HG02852 (cell line): ENCODE measurements around the gene PLCB1.
"Not testable (repeated sequence)": the region's sequence is repeated elsewhere in the genome, so short reads cannot be mapped to it uniquely, and the experiment has no call there.

Source experiments
- ATAC-seq: cut with Tn5 transposase; IDR thresholded peaks from one replicate; pipeline ENCODE4 v1.9.1; 2021; ENCODE audit warnings: mild to moderate bottlenecking, moderate library complexity; ENCODE audit not compliant: unreplicated experiment

PLCB1 gene

DNA sequence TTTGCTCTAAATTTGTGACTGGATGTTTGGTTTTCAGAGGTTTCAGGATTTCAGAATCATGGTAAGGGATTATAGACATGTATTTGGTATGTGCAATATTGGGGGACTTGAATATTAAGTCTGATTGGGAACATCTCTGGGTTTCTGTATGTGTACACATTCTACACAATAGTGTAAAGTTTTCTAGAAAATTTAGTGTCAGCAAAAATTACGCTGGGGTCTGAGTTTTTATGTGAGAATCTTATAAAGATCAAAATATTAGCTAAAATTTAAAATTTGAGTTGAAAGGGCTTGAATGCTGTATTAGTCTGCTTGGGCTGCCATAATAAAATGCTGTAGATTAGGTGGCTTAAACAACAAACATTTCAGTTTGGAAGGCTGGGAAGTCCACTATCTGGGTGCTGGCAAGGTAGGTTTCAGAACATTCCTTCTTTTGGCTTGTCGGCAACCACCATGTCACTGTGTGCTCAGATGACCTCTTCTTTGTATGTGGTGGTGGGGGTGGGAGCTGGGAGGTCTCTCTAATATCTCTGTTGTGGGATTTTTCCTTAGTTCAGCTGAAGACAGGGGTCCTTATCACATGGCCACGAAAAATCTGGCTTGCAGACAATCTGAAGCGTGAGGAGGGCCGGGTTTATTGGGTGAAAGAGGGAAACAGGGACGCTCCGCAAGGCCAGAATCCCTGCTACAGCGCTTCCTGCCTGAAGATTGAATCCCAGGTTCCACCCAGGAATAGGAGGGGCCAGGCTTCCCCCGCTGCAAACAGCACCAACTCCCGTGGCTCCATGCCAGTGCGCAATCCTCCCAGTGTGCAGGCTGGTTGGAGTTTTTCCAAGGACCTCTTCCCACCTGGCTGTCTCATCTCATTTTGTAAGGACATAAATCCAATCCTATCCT lies 299.7 kb downstream of the PLCB1 start:
- ATAC-seq = no peak

DNA sequence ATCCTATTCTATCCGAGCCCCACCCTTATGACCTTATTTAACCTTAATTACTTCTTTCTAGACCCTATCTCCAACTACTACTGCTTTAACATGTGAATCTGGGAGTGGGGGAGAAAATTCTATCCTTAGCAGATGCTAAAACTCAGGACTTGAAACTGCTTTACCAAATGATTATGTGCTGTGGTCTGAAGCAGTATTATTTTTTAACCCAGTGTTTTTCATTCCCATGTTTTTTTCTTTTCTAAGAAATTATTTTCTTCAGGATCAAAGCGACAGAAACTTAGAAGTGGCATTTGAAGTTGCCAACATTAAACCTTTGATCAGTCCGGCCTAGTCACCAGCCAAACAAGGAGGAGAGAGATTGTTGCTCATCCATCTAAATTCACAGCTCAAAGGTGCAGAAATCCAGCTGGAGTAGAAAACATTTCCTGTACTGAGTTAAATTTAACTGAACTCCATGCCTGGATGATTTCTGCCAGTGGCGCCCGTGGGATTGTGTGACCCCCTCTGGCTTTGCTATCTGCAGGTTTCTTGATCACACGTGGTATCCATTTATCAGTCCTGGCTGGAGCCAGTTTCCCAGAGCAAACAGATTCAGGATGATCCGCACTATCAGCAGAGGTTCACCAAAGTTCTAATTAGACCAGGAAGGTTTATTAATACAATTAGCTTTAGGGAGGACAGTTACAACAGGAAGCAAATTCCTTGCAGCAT lies 300.5 kb downstream of the PLCB1 start:
- no peak for ATAC-seq

DNA sequence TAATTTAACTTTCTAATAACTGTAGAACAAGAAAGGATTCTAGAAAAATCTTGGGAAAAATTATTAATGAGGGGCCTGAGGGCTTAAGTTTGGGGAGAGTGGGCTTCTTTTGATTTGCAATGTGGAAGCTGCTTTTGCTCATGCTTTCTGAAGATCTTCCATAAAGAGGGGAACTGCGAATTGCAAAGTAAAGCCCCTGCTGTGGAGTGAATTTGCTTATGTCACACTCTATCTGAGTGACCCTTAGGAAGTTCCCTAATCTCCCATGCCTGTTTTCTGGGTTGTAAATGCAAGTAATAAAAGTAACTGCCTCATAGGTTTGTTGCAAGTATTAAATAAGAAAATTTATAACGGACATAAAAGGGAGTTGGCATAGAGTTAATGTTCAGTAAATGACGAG lies 301.2 kb downstream of the PLCB1 start:
- ATAC-seq = no peak

DNA sequence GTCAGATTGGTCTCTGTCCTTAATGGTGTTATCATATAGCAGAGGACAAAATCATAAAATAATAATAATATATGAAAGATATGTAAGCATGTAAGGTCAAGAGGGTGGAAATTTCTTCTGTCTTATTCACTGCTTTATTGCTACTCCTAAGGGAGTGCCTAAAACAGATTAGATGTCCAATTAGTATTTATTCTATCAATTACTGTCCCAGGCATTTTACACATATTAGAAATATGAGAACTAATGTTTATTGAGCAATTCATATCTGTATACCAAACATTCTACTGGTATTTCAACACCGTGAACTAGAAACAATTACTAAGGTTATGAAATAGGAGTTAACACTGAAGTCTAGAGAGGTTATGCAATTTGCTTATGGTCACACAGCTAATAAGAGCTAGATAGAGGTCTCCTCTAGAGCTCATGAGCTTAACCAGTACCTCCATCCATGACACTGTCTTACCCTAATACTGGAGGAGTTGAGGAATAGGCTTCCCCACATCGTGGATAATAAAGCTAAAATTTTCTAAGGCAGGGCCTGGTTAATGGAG lies 302.3 kb downstream of the PLCB1 start:
- no peak for ATAC-seq

DNA sequence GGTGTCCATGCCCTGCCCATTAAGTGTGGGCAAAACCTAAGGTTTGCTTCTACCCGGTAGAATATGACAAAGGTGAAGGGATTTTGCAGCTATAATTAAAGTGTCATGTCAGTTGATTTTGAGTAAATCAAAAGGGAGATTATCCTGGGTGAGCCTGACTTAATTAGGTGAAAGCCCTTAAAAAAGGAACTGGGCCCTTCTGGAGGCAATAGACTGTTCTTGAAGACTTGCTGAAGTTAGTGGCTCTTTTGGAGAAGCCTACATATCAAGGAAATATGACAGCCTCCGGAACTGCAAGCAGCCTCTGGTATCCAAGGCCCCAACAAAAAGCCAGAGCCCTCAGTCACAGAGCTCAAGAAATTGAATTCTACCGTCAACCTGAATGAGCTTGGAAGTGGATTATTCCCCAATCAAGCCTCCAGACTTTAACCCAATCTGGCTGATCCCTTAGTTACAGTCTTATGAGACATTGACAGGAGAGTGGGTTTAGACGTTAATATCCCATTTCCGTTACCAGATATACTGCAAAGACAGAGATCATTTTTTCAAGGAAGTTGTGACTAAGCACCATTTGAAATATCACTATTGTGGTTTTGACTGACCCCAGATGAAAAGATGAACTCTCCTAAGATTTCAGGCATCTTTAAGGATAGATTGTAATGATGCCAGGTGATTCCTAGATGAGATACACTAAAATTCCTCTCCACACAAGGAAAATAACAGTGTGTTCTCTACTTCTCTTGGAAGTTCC lies 303.4 kb downstream of the PLCB1 start:
- ATAC-seq = no peak

DNA sequence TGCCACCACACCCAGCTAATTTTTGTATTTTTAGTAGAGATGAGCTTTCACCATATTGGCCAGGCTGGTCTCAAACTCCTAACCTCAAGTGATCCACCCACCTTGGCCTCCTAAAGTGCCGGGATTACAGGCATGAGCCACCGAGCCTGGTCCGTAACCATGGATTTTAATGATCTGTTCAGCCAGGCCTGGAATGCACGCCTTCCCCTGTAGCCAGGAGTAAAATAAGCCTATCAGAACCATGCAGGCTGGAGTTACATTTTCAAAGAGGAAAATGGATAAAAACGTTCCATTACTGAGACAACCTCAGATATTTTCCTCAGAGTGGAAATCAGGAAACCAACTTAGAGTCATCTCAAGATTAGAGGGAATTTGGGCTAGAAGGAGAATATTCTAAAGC lies 304.9 kb downstream of the PLCB1 start:
- not testable (repeated sequence) for ATAC-seq

DNA sequence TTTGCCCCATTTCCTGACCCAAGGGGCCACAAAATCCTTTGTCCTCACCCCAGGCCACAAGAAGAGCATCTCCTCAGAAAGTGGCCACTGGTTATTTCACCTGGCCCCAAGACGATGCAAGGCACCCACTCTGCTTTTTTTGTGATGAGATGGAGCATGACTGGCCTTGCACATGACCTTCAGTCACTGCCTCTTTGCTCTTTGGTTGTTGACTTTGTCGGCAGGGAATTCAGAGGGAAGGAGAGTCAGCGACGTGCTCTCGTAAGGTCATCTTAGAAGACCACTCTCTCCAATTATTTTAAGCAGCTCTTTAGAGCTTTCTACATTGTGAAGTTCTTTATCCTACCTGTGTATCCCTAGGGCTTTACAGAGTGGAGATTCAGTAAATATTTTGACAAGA lies 306.7 kb downstream of the PLCB1 start:
- no peak for ATAC-seq

DNA sequence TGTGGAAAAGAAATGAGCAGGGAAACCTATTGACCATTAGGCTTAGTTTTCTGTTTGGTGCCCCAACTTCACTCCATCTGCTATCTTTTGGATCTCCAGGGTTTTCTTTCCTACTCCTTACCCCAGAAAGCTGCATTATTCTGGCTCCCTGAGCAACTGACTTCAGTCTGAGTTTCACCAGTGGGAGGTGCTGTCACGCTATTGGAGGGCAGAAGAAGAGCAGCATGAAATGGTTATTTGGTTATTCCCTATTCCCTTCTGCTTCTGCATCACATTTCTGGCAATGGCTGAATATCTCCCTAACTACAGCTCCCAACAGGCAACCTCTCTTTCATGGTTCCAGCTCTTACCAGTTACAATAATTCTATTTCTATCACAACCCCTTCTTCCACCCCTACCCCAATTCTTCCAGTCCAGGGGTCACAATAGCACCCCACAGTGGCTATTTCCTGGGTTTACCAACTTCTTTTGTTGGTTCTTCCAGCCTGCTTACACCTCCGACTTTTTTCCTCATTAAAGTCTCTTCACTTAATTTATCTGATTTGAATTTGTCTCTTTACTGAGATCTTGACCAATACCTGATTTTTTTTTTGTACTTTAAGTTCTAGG lies 311.5 kb downstream of the PLCB1 start:
- no peak for ATAC-seq

DNA sequence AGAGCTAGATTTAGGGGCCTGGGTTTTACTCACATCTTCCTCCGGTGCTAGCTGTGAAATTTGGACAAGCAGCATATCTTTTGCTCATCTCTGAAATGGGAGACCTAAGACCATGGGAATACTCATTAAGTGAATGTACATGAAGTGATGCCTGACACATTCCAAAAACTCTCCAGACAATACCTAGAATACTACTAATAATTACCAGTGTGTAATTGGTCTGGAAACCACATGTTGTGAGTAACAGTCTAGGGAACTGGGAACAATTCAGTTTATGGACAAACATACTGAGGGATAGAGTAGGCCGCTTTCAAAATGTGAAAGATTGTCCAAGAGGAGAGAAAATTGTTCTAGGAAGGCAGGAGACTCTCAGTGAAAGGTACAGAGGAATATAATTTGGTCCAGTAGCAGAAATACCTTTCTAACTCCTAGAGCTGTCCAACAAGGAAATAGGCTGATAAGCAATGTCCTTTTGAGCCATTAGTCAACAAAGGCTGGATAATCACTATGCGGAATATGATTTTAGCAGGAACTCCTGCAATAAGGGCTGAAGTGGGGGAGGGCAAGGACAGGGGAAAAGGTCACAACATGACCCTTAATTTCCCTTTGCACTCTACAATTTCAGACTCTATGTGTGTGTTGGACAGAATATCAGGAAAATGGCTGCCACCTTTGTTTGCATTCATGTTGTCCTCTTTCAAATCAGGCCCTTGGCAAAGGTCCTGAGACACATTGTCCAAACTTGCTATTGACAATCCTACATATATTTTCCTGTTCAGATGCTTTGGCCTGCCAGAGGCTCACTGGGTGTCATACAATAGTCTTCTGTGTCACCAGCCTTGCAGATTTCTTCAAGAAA lies 315.4 kb downstream of the PLCB1 start:
- ATAC-seq = no peak

DNA sequence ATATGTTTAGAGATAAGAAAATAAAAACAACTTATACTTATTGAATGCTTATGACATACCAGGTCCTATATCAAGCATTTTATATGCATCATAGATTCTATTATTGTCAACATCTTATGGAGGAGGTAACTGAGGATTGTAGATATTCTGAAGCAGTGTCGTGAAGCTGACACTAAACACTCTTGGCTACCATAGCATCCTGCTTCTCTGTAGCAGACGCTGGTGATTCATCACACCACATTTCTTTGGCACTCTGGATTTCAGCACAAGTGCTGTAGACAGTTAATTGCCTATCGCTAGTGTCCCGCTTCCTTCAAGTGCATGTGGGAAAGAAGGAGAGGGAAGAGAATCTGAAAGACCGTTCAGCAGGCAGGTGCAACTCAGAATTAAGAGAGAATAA lies 317.1 kb downstream of the PLCB1 start:
- no peak for ATAC-seq

DNA sequence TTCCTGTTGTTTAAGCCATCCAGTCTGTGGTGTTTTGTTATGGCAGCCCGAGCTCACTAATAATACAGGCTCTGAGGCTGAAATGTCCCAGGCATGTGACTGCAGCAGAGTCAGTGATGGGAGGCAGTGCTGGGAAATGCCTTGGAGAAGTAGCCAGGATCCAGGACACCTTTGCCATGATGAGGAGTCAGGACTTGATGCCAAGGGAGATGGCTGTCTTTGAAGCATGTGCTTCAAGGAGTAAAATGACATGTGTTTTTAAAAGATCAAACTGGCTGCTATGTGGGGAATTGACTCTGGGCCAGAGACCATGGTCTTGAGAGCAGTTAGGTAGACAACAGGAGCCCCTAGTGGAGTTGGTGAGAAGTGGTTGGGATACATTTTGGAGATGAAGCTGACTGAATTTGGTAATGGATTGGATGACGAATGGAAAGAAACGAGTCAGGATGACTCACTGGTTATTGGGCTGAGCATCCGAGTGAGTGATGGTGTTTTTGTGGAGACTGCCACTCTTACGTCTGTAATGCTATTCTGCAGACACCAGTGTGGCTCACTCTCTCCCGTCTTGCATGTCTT lies 322.2 kb downstream of the PLCB1 start:
- no peak for ATAC-seq

DNA sequence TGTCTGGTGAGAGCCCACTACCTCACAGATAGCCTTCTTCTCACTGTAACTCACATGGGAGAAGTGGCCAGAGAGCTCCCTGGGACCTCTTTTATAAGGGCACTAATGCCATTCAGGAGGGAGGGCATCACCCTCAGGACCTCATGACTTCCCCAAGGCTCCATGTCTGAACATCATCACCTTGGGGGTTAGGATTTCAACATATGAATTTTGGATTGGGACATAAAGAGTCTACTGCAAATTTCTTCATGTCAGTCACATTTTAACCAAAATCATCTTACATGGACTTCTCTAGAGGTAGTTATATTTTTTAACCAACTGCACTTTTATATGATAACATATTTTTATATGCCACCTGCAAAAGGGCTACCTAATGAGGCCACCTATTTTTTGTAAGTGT lies 324.7 kb downstream of the PLCB1 start:
- no peak for ATAC-seq

DNA sequence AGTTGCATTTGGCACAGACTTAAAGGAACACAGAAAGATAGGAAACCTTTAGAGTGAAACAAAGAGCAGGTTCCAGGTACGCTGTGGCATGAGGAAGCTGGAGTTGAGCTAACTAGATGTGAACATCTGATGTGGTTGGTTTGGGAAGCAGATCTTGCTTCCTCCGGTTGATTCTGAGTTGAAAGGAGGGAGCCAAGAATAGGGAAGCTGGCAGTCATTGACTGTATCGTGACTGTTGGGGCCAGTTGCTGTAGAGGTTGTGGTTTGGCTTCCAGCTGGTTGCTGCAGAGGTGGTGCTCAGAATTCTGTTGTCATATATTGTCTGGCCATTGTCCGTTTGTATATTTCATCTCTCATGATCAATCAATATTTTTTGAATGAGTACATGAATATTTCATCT lies 325.9 kb downstream of the PLCB1 start:
- ATAC-seq = no peak

DNA sequence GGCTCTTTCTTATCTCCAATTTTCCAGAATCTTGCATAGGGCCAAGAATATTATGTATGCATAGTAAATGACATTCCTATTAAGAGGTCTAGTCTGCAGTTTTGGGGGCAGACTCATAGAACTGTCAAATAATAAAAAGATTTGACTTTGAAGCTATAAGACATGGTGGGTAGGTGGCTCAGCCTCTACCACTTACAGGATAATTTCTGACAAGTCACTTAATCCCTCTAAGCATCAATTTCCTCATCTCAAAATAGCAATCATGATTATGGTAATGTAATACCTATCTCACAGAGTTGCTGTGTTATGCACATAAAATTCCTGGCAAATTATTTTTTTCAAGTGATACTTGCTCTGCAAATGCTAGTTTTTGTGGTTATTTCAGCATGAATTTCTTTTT lies 329.1 kb downstream of the PLCB1 start:
- ATAC-seq = no peak

DNA sequence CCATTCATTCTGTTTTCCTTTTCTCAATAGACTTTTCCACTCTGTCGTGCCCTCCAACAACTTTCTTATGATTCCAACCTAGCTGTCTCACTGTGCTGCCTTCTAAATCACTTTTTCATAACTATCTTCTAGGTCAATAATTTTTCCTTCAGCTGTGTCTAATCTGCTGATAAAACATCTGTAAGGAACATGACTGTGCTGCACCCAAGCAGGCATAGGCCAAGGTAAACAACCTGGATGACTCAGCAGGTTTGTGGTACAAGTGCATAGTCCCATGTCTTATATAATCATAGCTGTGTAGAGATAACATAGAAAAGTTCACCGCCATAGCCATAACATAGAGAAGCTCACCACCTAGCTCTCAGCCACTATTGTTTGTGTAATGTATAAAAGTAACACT lies 332.3 kb downstream of the PLCB1 start:
- no peak for ATAC-seq

DNA sequence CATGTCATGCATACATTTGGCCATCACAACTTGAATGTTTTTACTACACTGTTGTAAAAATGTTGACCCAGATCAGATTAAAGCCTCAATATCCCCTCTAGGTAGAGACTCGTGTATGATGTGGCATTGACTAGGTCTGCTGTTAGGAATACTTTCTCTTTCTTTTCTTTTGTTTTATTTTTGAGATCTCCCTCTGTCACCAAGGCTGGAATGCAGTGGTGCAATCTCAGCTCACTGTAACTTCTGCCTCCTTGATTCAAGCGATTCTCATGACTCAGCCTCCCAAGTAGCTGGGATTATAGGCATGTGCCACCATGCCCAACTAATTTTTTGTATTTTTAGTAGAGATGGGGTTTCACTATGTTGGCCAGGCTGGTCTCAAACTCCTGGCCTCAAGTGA lies 334.7 kb downstream of the PLCB1 start:
- not testable (repeated sequence) for ATAC-seq

DNA sequence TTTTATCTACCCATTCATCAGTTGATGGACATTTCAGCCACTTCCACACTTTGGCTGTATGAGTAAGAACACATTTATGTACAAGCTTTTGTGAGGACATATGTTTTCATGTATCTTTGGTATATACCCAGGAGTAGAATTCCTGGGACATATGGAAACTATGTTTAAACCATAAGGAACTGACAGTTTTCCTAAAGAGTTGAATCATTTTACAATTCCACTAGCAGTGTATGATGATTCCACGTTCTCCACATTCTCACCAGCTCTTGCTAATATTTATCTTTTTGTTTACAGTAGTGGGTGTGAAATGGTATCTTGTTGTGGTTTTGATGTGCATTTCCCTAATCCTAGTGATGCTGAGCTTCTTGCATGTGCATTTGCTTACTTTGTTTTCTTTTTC lies 338.1 kb downstream of the PLCB1 start:
- ATAC-seq = no peak

DNA sequence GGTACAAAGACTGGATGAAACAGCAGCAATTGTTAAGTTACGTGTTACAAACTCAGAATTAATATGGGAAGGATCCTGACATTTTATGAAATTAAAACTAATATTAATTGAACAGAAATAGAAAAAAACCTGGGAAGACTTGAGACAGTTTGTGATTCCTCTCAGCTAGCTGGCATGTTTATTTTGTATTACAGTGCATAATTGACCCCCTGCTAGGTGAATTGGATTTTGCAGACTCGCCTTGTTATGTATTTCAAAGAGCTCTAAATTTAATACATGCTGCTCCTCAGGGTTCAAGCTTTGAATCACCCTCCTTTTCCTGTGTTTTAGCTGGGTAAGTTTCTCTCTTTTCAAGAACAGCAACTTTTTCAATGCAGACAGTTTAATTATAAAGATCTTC lies 339.4 kb downstream of the PLCB1 start:
- ATAC-seq = no peak

DNA sequence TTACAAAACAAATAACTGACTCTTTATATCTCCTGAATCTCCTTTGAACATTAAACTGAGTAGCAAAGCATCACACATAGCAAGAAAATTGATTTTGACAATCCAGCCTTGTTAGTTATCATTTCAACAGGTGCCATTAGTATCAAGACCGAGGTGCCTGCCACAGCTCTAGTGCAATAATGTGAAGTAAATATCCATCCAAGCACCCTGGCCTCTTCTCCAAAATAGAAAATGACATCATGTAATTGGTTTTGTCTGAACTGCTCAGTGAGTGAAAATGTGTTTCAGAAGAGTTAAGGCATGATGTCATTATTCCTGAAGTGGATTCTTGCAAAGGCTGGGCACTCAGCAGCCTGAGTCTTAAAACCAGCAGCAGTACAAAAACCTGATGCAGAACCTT lies 341.4 kb downstream of the PLCB1 start:
- ATAC-seq = no peak
